B cell (primary cell): ENCODE results near the gene CSMD2.

Source experiments
- EZH2 ChIP-seq: IDR thresholded peaks from 2 replicates; pipeline ENCODE4 v1.6.1; 2012; ENCODE audit warnings: borderline replicate concordance, low read depth, mild to moderate bottlenecking, moderate library complexity, low read length; ENCODE audit not compliant: insufficient read depth, poor library complexity, severe bottlenecking
- TF ChIP-seq, protein P1 (sequence below): fragments of 200-600 bp; IDR thresholded peaks from one replicate; pipeline ENCODE4 v1.8.0; 2022; ENCODE audit warnings: antibody characterized with exemption, mild to moderate bottlenecking

DNA sequence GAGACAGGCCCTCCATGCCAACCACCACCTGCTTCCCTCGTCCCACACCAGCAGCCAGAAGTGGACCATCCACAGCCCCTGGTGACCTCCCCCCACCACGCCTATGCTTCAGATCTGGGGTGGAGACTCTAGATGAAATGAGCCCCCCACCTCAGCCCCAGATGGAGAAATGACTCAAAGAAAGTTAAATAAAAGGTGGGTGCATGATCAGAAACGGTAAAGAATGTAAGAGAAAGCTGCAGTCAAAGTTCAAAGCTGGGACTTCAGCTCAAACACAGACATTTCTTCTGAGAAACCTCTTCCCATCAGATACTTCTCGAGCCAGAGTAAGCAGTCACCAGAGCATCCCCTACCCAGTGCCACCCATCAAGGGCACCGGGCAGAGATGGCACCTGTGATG is 344.2 kb downstream of the CSMD2 start:
- no peak for TF ChIP-seq EZH2
- TF ChIP-seq, protein P1, sequence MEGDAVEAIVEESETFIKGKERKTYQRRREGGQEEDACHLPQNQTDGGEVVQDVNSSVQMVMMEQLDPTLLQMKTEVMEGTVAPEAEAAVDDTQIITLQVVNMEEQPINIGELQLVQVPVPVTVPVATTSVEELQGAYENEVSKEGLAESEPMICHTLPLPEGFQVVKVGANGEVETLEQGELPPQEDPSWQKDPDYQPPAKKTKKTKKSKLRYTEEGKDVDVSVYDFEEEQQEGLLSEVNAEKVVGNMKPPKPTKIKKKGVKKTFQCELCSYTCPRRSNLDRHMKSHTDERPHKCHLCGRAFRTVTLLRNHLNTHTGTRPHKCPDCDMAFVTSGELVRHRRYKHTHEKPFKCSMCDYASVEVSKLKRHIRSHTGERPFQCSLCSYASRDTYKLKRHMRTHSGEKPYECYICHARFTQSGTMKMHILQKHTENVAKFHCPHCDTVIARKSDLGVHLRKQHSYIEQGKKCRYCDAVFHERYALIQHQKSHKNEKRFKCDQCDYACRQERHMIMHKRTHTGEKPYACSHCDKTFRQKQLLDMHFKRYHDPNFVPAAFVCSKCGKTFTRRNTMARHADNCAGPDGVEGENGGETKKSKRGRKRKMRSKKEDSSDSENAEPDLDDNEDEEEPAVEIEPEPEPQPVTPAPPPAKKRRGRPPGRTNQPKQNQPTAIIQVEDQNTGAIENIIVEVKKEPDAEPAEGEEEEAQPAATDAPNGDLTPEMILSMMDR, result no peak
